ENCODE measurements around the gene PF4V1.

The PF4V1 gene

GRCh38 chr4:73853246-73853704, at the start of gene PF4V1:
Gene PF4V1, plus strand, starts transcription at chr4:73853296. Its CDS starts 67 bp downstream, at chr4:73853363.
- DNase-seq: no peak

- DNase-seq: no peak
These were observed 42.9 kb upstream of the PF4V1 start for GRCh38 chr4:73810191-73810590.

GRCh38 chr4:73811841-73812240, 41.3 kb upstream of the PF4V1 start:
- DNase-seq: no peak

GRCh38 chr4:73814679-73815078, 38.4 kb upstream of the PF4V1 start:
- no peak for DNase-seq

GRCh38 chr4:73815145-73815544, 38.0 kb upstream of the PF4V1 start:
- DNase-seq: peak; percentile 48

GRCh38 chr4:73816814-73817213, 36.3 kb upstream of the PF4V1 start:
- peak; percentile 25 for DNase-seq

GRCh38 chr4:73817341-73817740, 35.8 kb upstream of the PF4V1 start:
- DNase-seq: no peak

- no peak for DNase-seq
These were observed 31.8 kb upstream of the PF4V1 start for GRCh38 chr4:73821325-73821724.

- no peak for DNase-seq
These were observed 30.7 kb upstream of the PF4V1 start for GRCh38 chr4:73822389-73822788.

GRCh38 chr4:73822812-73823504, 30.1 kb upstream of the PF4V1 start:
- peak; percentile 49 for DNase-seq

- DNase-seq: no peak
These were observed 29.3 kb upstream of the PF4V1 start for GRCh38 chr4:73823760-73824159.

- peak; percentile 55 for DNase-seq
These were observed 24.1 kb upstream of the PF4V1 start for GRCh38 chr4:73828956-73829355.

- DNase-seq: no peak
These were observed 21.5 kb upstream of the PF4V1 start for GRCh38 chr4:73831569-73831968.

GRCh38 chr4:73832651-73833237, 20.4 kb upstream of the PF4V1 start:
- peak; percentile 84 for DNase-seq

- DNase-seq: peak; percentile 41
These were observed 16.5 kb upstream of the PF4V1 start, which contains the start of gene CXCL6 for GRCh38 chr4:73836373-73837279. Gene CXCL6, plus strand, starts transcription at chr4:73836678. Its CDS starts 73 bp downstream, at chr4:73836751.

- no peak for DNase-seq
These were observed 14.0 kb upstream of the PF4V1 start for GRCh38 chr4:73839071-73839470.

- DNase-seq: no peak
These were observed 13.4 kb upstream of the PF4V1 start for GRCh38 chr4:73839715-73840114.

GRCh38 chr4:73841243-73841925, 11.7 kb upstream of the PF4V1 start:
- DNase-seq: no peak

- DNase-seq: no peak
These were observed 10.4 kb upstream of the PF4V1 start for GRCh38 chr4:73842696-73843095.

GRCh38 chr4:73843369-73843768, 9.7 kb upstream of the PF4V1 start:
- no peak for DNase-seq

- DNase-seq: peak; percentile 44
These were observed 8.8 kb upstream of the PF4V1 start for GRCh38 chr4:73844345-73844744.

GRCh38 chr4:73844806-73845205, 8.3 kb upstream of the PF4V1 start:
- no peak for DNase-seq

Measured in hematopoietic multipotent progenitor cell treated with erythropoietin and hydrocortisone succinate and interleukin-3 and kit ligand, for 4 days (in vitro differentiated cells).